Endodermal cell (in vitro differentiated cells): ENCODE measurements around the gene SMARCA4. TPM values are rescaled to one million over a fixed set of nuclear protein-coding genes. Genes with fewer than 3 reads are reported as not detected.
A peak's percentile ranks its signal among the peaks of the same experiment; 100 is the strongest.

Source experiments
- DNase-seq: peaks from one replicate; pipeline ENCODE4 v3.0.0-alpha.2; 2017
- H3K27ac ChIP-seq: 2 replicates; pipeline ENCODE4 v1.5.1; 2013; ENCODE audit warnings: mild to moderate bottlenecking, low read depth, low read length, moderate library complexity
- H3K27me3 ChIP-seq: 2 replicates; pipeline ENCODE4 v1.6.1; 2013; ENCODE audit warnings: mild to moderate bottlenecking, low read length, moderate library complexity; ENCODE audit not compliant: insufficient read depth, control insufficient read depth, poor library complexity, severe bottlenecking
- H3K36me3 ChIP-seq: 2 replicates; pipeline ENCODE4 v1.7.0; 2013; ENCODE audit warnings: mild to moderate bottlenecking, low read length, moderate library complexity; ENCODE audit not compliant: control insufficient read depth, insufficient read depth
- H3K4me1 ChIP-seq: one replicate; pipeline ENCODE4 v1.7.0; 2013; ENCODE audit warnings: low read length; ENCODE audit not compliant: control insufficient read depth, insufficient read depth
- H3K4me3 ChIP-seq: 2 replicates; pipeline ENCODE4 v1.5.1; 2013; ENCODE audit warnings: mild to moderate bottlenecking, low read length, moderate library complexity
- H3K9ac ChIP-seq: 2 replicates; pipeline ENCODE4 v1.6.1; 2013; ENCODE audit warnings: mild to moderate bottlenecking, low read length, moderate library complexity; ENCODE audit not compliant: poor library complexity, severe bottlenecking; ENCODE audit errors: extremely low read depth
- H3K9me3 ChIP-seq: 2 replicates; pipeline ENCODE4 v1.6.1; 2013; ENCODE audit warnings: mild to moderate bottlenecking, low read length, moderate library complexity; ENCODE audit not compliant: control insufficient read depth
- H3K27ac Mint-ChIP-seq: 2 replicates; pipeline ENCODE4 v1.8.0; 2020; ENCODE audit warnings: mixed read lengths
- H3K27me3 Mint-ChIP-seq: 2 replicates; pipeline ENCODE4 v1.8.0; 2021; ENCODE audit warnings: mild to moderate bottlenecking, mixed read lengths; ENCODE audit not compliant: insufficient read depth
- H3K36me3 Mint-ChIP-seq: 2 replicates; pipeline ENCODE4 v1.8.0; 2020; ENCODE audit warnings: low read depth, mixed read lengths
- H3K4me1 Mint-ChIP-seq: 2 replicates; pipeline ENCODE4 v1.8.0; 2020; ENCODE audit warnings: mixed read lengths
- H3K4me3 Mint-ChIP-seq: 2 replicates; pipeline ENCODE4 v1.8.0; 2020; ENCODE audit warnings: mild to moderate bottlenecking, moderate library complexity, mixed read lengths
- H3K9me3 Mint-ChIP-seq: 2 replicates; pipeline ENCODE4 v1.8.0; 2020; ENCODE audit warnings: mild to moderate bottlenecking, mixed read lengths
- CTCF ChIP-seq: fragments of 200-600 bp; sonication (generic); conservative IDR thresholded peaks from 2 replicates; pipeline ENCODE4 v1.5.0; 2021; ENCODE audit warnings: antibody characterized with exemption, mild to moderate bottlenecking
- WGBS, 2 experiments: methylation state at CpG; one replicate each; pipeline versions ENCODE4 v1.1.5 to v1.1.7; 2013; ENCODE audit warnings: missing lambda C conversion rate in 2 of 2, mixed read lengths in 1 of 2; ENCODE audit not compliant: insufficient coverage in 1 of 2, insufficient read length in 1 of 2; 5-methylcytosine and 5-hydroxymethylcytosine counted together
- total RNA-seq, 2 donors: library from RNA; stranded (reverse); fragmentation: NEBNext Ultra II Directional in 1 of 2; extraction: Animal tissue kit (Norgen Biotek cat#: 25700) in 1 of 2; gene quantifications; 2 replicates in 1 of 2; 3 replicates in 1 of 2; pipeline ENCODE4 v1.2.1, GENCODE V29; 2021

The SMARCA4 gene
- total RNA-seq, 2 donors from 2014 or later = 290 to 292 TPM

- H3K4me3 Mint-ChIP-seq = no peak overlapping the region
- H3K4me1 ChIP-seq = no peaks in the 10 kb centered on the region
- H3K9me3 Mint-ChIP-seq = no peaks in the 10 kb centered on the region
- no peaks in the 10 kb centered on the region for H3K9me3 ChIP-seq
- no peak overlapping the region for H3K9ac ChIP-seq
- no peak overlapping the region for H3K4me3 ChIP-seq
- peak; percentile 66 for TF ChIP-seq CTCF
- DNase-seq = no peak
- H3K36me3 Mint-ChIP-seq = peaks cover 14% of the 10 kb centered on the region
- H3K27me3 ChIP-seq = no peaks in the 10 kb centered on the region
- no peaks in the 10 kb centered on the region for H3K27me3 Mint-ChIP-seq
- peak overlapping the region; percentile 72 for H3K27ac Mint-ChIP-seq
- H3K4me1 Mint-ChIP-seq = peaks cover 21% of the 10 kb centered on the region
- peaks cover 10% of the 10 kb centered on the region for H3K36me3 ChIP-seq
- H3K27ac ChIP-seq = no peak overlapping the region
- WGBS, 2 experiments = 89 to 94% methylated on average over 2 to 4 of the region's 4 CpGs
Observed at GRCh38 chr19:10964903-10965302, 4.1 kb downstream of the SMARCA4 start.

- no peak overlapping the region for H3K9ac ChIP-seq
- H3K4me1 ChIP-seq = no peaks in the 10 kb centered on the region
- no peaks in the 10 kb centered on the region for H3K9me3 ChIP-seq
- no peaks in the 10 kb centered on the region for H3K27me3 ChIP-seq
- H3K36me3 Mint-ChIP-seq = peaks cover 14% of the 10 kb centered on the region
- no peaks in the 10 kb centered on the region for H3K9me3 Mint-ChIP-seq
- H3K4me3 ChIP-seq = no peak overlapping the region
- 94 to 100% methylated on average over 3 to 5 of the region's 6 CpGs for WGBS, 2 experiments
- H3K36me3 ChIP-seq = peaks cover 10% of the 10 kb centered on the region
- DNase-seq = no peak
- no peak overlapping the region for H3K27ac Mint-ChIP-seq
- H3K27me3 Mint-ChIP-seq = no peaks in the 10 kb centered on the region
- peaks cover 21% of the 10 kb centered on the region for H3K4me1 Mint-ChIP-seq
- TF ChIP-seq CTCF = no peak
- H3K27ac ChIP-seq = no peak overlapping the region
- H3K4me3 Mint-ChIP-seq = no peak overlapping the region
Observed at GRCh38 chr19:10965398-10965797, 4.6 kb downstream of the SMARCA4 start.

GRCh38 chr19:10966809-10967208 lies 6.0 kb downstream of the SMARCA4 start:
- no peak overlapping the region for H3K27ac ChIP-seq
- H3K27me3 ChIP-seq = no peaks in the 10 kb centered on the region
- H3K9ac ChIP-seq = no peak overlapping the region
- Mint-ChIP-seq H3K27me3 (no peaks in the 10 kb centered on the region), H3K9me3 (no peaks in the 10 kb centered on the region), H3K4me1 (peaks cover 21% of the 10 kb centered on the region), H3K27ac (peak overlapping the region; percentile 76), H3K36me3 (peaks cover 22% of the 10 kb centered on the region), H3K4me3 (no peak overlapping the region)
- DNase-seq = no peak
- no peak overlapping the region for H3K4me3 ChIP-seq
- no peak for TF ChIP-seq CTCF
- H3K36me3 ChIP-seq = peaks cover 14% of the 10 kb centered on the region
- no peaks in the 10 kb centered on the region for H3K4me1 ChIP-seq
- no peaks in the 10 kb centered on the region for H3K9me3 ChIP-seq
- 93 to 95% methylated on average over 7 to 8 of the region's 8 CpGs for WGBS, 2 experiments
